Mesothelial cell of epicardium (in vitro differentiated cells): ENCODE results near the gene PNLIP. TPM values are rescaled to one million over a fixed set of nuclear protein-coding genes. Genes with fewer than 3 reads are reported as not detected.

Source experiments
- DNase-seq, 2 experiments: peaks; one replicate each; pipeline ENCODE4 v3.0.0; 2021; ENCODE audit warnings: low spot score in 2 of 2; ENCODE audit not compliant: unreplicated experiment in 2 of 2
- H3K27ac Mint-ChIP-seq: 2 replicates; pipeline ENCODE4 v1.8.0; 2021; ENCODE audit warnings: mixed read lengths
- H3K27me3 Mint-ChIP-seq: 2 replicates; pipeline ENCODE4 v1.8.0; 2021; ENCODE audit warnings: low read depth, mixed read lengths
- H3K36me3 Mint-ChIP-seq: 2 replicates; pipeline ENCODE4 v1.8.0; 2021; ENCODE audit warnings: mixed read lengths
- H3K4me1 Mint-ChIP-seq: 2 replicates; pipeline ENCODE4 v1.8.0; 2021; ENCODE audit warnings: mixed read lengths
- H3K4me3 Mint-ChIP-seq: 2 replicates; pipeline ENCODE4 v1.8.0; 2021; ENCODE audit warnings: mild to moderate bottlenecking, moderate library complexity, mixed read lengths
- H3K9me3 Mint-ChIP-seq: 2 replicates; pipeline ENCODE4 v1.8.0; 2021; ENCODE audit warnings: mixed read lengths
- CTCF ChIP-seq: fragments of 200-600 bp; sonication (generic); IDR thresholded peaks from one replicate; pipeline ENCODE4 v1.5.0; 2021; ENCODE audit warnings: antibody characterized with exemption; ENCODE audit not compliant: unreplicated experiment
- total RNA-seq: library from RNA; stranded (reverse); gene quantifications from 3 replicates; pipeline ENCODE4 v1.2.1, GENCODE V29; 2021

The PNLIP gene
- total RNA-seq, 1 donor from 2014 or later: not detected

- Mint-ChIP-seq H3K9me3 (peaks cover 8% of the 10 kb centered on the region), H3K36me3 (no peaks in the 10 kb centered on the region)
- DNase-seq: no peak
These were observed 29.1 kb downstream of the PNLIP start for GRCh38 chr10:116574797-116575196.

DNA sequence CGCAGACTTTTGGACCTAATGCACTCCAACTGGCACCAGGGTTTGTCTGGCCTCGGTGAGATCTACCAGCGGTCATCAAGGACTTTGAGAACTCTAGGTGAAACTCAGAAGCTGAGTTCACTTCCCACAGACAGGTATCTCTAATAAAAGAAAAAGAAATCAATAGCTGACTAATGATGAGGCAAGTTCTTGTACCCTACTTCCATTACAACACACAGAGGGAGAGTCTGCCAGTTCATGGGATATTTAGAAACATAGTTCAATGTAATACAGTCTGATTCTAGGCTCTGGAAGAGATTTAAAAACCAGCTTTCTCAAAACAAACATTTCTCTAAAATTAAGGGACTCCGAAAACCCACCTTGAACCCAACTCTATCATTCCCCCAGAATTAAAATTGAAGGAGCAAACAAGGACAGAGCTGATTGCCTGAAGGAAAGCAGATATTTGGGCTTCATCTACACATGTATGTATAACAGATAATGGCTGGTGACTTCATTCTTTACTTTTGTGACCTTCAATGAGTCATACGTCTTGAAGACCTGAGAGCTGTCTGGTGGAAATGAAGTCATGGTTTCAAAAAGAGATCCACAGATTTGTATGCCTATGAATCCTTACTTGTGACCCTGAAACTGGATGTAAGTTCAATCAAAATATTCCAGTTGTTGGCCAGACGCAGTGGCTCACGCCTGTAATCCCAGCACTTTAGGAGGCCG lies 42.3 kb downstream of the PNLIP start:
- Mint-ChIP-seq H3K4me3 (no peak overlapping the region), H3K4me1 (no peaks in the 10 kb centered on the region), H3K27me3 (peaks cover 17% of the 10 kb centered on the region), H3K27ac (no peak overlapping the region), H3K36me3 (no peaks in the 10 kb centered on the region), H3K9me3 (no peaks in the 10 kb centered on the region)
- no peak for TF ChIP-seq CTCF
- DNase-seq: no peak

More at GRCh38 chr10:116574797-116575196, 29.1 kb downstream of the PNLIP start:
- no peaks in the 10 kb centered on the region for H3K4me1 Mint-ChIP-seq
- H3K4me3 Mint-ChIP-seq: no peak overlapping the region
- TF ChIP-seq CTCF: no peak
- H3K27ac Mint-ChIP-seq: no peak overlapping the region
- peaks cover 41% of the 10 kb centered on the region for H3K27me3 Mint-ChIP-seq

GRCh38 chr10:116588995-116589394 lies 43.3 kb downstream of the PNLIP start:
- Mint-ChIP-seq H3K27me3 (peaks cover 18% of the 10 kb centered on the region), H3K4me1 (no peaks in the 10 kb centered on the region), H3K9me3 (no peaks in the 10 kb centered on the region), H3K27ac (no peak overlapping the region), H3K36me3 (no peaks in the 10 kb centered on the region), H3K4me3 (no peak overlapping the region)
- DNase-seq: no peak
- no peak for TF ChIP-seq CTCF

- DNase-seq: no peak
- no peak for TF ChIP-seq CTCF
- H3K27me3 Mint-ChIP-seq: peaks cover 25% of the 10 kb centered on the region
- no peak overlapping the region for H3K27ac Mint-ChIP-seq
- no peaks in the 10 kb centered on the region for H3K36me3 Mint-ChIP-seq
- H3K9me3 Mint-ChIP-seq: no peaks in the 10 kb centered on the region
- no peak overlapping the region for H3K4me3 Mint-ChIP-seq
- no peaks in the 10 kb centered on the region for H3K4me1 Mint-ChIP-seq
These were observed 44.2 kb downstream of the PNLIP start for GRCh38 chr10:116589926-116590325.

DNA sequence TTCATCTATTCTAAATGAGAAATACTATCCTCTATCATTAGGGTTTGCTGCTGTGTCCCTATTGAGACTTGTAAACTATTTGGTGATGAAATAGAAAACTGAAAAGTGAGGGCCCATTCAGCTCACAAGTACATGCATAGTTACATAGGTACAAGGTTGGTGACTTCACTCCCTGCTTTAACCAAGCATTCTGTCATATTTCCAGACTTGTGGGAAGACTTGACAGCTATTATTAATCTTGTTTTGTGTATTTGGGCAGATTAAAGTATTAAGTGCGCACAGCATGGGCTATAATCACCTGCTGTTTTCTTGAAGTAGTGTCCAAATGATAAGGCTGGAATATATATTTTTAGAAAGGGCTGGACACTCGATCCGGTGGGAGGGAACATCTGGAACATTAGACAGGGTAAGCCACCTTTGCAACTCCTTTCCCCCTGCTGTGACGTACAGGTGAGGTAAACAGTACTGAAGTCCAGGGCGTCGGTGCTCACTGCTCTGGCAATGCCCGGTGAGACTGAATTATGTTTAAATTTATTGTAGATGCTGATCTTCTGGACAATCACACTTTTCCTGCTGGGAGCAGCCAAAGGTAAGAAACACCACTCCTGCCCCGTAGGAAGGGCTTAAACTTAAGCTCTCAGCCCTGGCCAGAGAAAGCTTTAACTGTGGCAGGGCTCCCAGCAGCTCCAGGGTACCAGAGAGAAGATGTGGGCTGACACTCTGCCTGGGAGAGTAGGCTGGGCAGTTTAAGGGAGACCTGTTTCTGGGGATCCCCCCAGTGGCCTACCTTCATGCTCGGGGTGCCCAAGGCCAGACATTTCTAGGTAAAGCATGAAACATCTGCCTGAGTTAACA lies 45.1 kb downstream of the PNLIP start, which contains the start of gene PNLIPRP1:
PNLIPRP1 (plus strand) TSS at position 370 of the 855 bp plus-strand sequence; CDS start at position 541, 171 bp downstream.
- Mint-ChIP-seq H3K9me3 (no peaks in the 10 kb centered on the region), H3K27me3 (peaks cover 34% of the 10 kb centered on the region), H3K27ac (no peak within 1 kb of the TSS), H3K4me1 (no peaks in the 10 kb centered on the region), H3K36me3 (no peaks in the 10 kb centered on the region), H3K4me3 (no peak within 1 kb of the TSS)
- no peak for DNase-seq
- no peak for TF ChIP-seq CTCF
